Measurements from ENCODE around the gene DENND10.
"Not testable (repeated sequence)": the region's sequence is repeated elsewhere in the genome, so short reads cannot be mapped to it uniquely, and the experiment has no call there.

Gene DENND10

DNA sequence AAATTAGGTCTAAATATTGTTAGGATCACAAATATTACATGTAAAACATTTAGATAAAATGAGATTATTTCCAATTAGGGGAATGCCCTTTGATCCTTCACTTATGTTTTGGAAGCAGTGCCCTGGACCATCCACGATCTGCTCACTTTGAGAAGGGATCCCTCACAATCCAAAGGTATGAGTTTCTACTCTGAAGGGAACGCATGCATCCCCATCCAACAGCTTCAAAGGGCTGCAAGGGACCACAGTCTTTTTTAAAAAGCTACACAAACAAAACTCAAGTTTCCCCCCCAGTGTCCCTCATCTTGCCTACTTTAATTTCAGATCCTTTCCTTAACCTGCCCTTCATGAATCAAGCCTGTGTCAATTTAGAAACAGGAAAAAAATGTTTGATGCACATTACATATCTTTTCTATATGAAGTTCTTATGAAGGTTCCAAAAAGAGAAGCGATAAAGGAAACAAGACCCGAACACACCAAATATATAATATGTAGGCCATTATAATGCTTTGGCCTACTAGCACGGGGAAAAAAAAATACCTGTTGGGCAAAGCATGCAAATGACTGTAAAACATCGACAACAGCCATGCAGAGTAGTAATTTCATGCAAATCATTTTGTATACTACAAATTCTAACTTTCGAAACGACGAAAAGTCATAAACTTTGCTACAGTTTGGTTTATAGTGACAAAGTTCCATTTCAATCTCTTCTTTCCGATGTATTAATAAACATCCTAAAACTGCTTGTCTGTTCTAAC is 25.3 kb upstream of the DENND10 start:
- no peak for FAIRE-seq
- TF ChIP-seq POLR2AphosphoS5 (IDR thresholded peaks at IDR 0.05; ENCODE audit: low read depth, low read length) (no peak), SPI1 (IDR thresholded peaks at IDR 0.05; ENCODE audit: low read depth, low read length) (no peak), POLR2A (IDR thresholded peaks at IDR 0.05; ENCODE audit: low read depth, low read length) (no peak), TAF1 (IDR thresholded peaks at IDR 0.05; ENCODE audit: low read depth, low read length) (no peak), PAX5 (IDR thresholded peaks at IDR 0.05; ENCODE audit: insufficient read depth, low read length, severe bottlenecking) (no peak), POU2F2 (IDR thresholded peaks at IDR 0.05; ENCODE audit: low read depth, low read length) (no peak)

DNA sequence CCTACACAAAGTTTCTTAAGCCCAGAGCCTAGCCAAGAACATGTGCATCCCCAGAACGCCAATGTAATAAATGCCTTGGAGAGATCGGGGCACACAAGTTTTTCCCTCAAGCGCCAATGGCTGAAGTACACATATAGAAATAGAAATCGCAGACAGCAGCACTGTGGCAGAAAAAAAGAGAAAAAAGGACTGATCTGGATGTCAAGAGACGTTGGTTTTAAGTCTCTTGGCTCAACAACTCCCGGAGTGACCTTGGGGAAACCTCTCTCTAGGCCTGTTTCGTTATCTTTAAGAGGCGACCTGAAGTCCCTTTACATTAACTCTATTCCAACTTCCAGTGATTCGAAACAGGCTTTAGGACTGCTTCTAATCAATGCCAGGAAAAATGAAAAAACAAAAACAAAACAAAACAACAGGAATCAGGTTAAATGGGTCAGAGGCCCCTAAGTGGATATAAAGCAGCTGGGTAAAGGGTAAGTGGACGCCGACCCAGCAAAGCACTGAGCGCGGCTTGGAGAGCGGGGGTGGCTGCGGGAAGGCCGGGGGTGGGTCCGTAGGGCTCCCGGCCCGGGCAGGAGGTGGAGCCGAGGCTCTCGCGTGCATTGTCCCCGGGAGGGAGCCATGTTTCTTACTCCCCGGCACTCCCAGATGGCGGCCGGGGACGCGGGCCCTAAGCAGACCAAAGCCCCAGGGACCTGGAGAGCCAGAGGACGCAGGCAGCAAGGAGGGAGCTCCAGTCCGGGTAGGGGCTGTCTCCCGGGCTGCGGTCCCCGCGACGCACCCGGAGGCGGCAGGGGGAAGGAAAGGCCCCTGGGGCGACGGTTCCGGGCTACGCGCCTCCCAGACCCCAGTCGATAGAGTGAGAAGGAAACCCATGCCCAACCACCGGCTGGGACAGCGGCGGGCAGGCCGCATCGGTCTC is 24.1 kb upstream of the DENND10 start:
- no peak for TF ChIP-seq SPI1 (IDR thresholded peaks at IDR 0.05; ENCODE audit: low read depth, low read length)
- peak; percentile 35; the same call in 1 of the 2 replicates for TF ChIP-seq POU2F2 (IDR thresholded peaks at IDR 0.05; ENCODE audit: low read depth, low read length)
- TF ChIP-seq POLR2AphosphoS5 (IDR thresholded peaks at IDR 0.05; ENCODE audit: low read depth, low read length) = no peak
- peak; percentile 56; the same call in 1 of the 2 replicates for TF ChIP-seq TAF1 (IDR thresholded peaks at IDR 0.05; ENCODE audit: low read depth, low read length)
- TF ChIP-seq POLR2A (IDR thresholded peaks at IDR 0.05; ENCODE audit: low read depth, low read length) = no peak
- no peak for TF ChIP-seq PAX5 (IDR thresholded peaks at IDR 0.05; ENCODE audit: insufficient read depth, low read length, severe bottlenecking)
- DNase-seq (ENCODE audit: insufficient read length, low spot score) (peak; percentile 65), FAIRE-seq (peak; percentile 92)

More for the DNA sequence above, 25.3 kb upstream of the DENND10 start:
- DNase-seq (ENCODE audit: insufficient read length, low spot score) = no peak

- FAIRE-seq = peak; percentile 99
- DNase-seq (ENCODE audit: insufficient read length, low spot score) = peak; percentile 88
- peak; percentile 94 for TF ChIP-seq POLR2A (IDR thresholded peaks at IDR 0.05; ENCODE audit: low read depth, low read length)
- TF ChIP-seq POLR2AphosphoS5 (IDR thresholded peaks at IDR 0.05; ENCODE audit: low read depth, low read length) = no peak; the same call in none of the 2 replicates
- no peak; the same call in none of the 2 replicates for TF ChIP-seq POU2F2 (IDR thresholded peaks at IDR 0.05; ENCODE audit: low read depth, low read length)
- TF ChIP-seq SPI1 (IDR thresholded peaks at IDR 0.05; ENCODE audit: low read depth, low read length) = peak; percentile 60
- peak; percentile 99 for TF ChIP-seq TAF1 (IDR thresholded peaks at IDR 0.05; ENCODE audit: low read depth, low read length)
- no peak for TF ChIP-seq PAX5 (IDR thresholded peaks at IDR 0.05; ENCODE audit: insufficient read depth, low read length, severe bottlenecking)
Observed at GRCh38 chr10:119080521-119081259, 23.2 kb upstream of the DENND10 start, which contains the start of gene EIF3A. TSS of gene EIF3A (minus strand) at chr10:119080817. CDS start at chr10:119080676, 141 bp downstream.

- FAIRE-seq = no peak
- no peak for TF ChIP-seq TAF1 (IDR thresholded peaks at IDR 0.05; ENCODE audit: low read depth, low read length)
- TF ChIP-seq SPI1 (IDR thresholded peaks at IDR 0.05; ENCODE audit: low read depth, low read length) = no peak
- no peak for TF ChIP-seq POLR2AphosphoS5 (IDR thresholded peaks at IDR 0.05; ENCODE audit: low read depth, low read length)
- TF ChIP-seq POU2F2 (IDR thresholded peaks at IDR 0.05; ENCODE audit: low read depth, low read length) = no peak
- no peak for TF ChIP-seq PAX5 (IDR thresholded peaks at IDR 0.05; ENCODE audit: insufficient read depth, low read length, severe bottlenecking)
- TF ChIP-seq POLR2A (IDR thresholded peaks at IDR 0.05; ENCODE audit: low read depth, low read length) = no peak
- no peak for DNase-seq (ENCODE audit: insufficient read length, low spot score)
Observed at GRCh38 chr10:119084896-119085295, 19.0 kb upstream of the DENND10 start.

DNA sequence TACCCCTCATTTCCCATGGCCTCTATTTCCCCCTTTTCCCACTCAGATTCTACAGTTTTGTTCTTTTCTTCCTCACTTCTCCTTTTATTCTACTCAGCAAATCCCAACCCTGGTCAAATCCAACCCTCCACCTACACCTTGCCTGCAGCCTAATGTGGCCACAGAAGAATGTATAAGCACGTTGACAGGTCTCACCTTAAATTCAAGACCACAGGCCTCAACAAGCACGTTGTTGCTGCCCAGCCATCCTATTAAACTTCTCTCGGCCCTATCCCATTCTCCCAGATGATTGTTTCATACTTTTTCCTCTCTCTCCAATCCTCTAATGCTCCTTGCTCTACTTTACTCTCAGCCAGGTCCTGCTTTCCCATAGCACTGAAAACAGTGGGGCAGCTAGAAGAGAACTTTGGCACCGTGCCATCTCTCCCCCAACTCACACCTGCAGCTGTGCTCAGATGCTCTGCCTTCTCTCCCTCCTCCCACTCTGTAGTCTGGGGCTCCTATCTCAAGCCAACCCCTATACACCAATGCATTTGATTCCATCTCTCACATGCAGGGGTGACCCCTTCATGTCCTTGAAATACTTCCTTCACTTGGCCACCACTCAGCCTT is 16.5 kb upstream of the DENND10 start:
- TF ChIP-seq POU2F2 (IDR thresholded peaks at IDR 0.05; ENCODE audit: low read depth, low read length) (no peak), PAX5 (IDR thresholded peaks at IDR 0.05; ENCODE audit: insufficient read depth, low read length, severe bottlenecking) (no peak), POLR2AphosphoS5 (IDR thresholded peaks at IDR 0.05; ENCODE audit: low read depth, low read length) (no peak), SPI1 (IDR thresholded peaks at IDR 0.05; ENCODE audit: low read depth, low read length) (peak; percentile 56), TAF1 (IDR thresholded peaks at IDR 0.05; ENCODE audit: low read depth, low read length) (no peak), POLR2A (IDR thresholded peaks at IDR 0.05; ENCODE audit: low read depth, low read length) (no peak)
- DNase-seq (ENCODE audit: insufficient read length, low spot score) = no peak
- FAIRE-seq = no peak

- DNase-seq (ENCODE audit: insufficient read length, low spot score) (no peak), FAIRE-seq (no peak)
- TF ChIP-seq POU2F2 (IDR thresholded peaks at IDR 0.05; ENCODE audit: low read depth, low read length) = no peak
Observed at GRCh38 chr10:119090026-119090795, 13.7 kb upstream of the DENND10 start.

- FAIRE-seq (peak; percentile 40), DNase-seq (ENCODE audit: insufficient read length, low spot score) (no peak)
- TF ChIP-seq PAX5 (IDR thresholded peaks at IDR 0.05; ENCODE audit: insufficient read depth, low read length, severe bottlenecking) = no peak
- no peak for TF ChIP-seq POLR2A (IDR thresholded peaks at IDR 0.05; ENCODE audit: low read depth, low read length)
Observed at GRCh38 chr10:119090968-119091367, 12.9 kb upstream of the DENND10 start.

DNA sequence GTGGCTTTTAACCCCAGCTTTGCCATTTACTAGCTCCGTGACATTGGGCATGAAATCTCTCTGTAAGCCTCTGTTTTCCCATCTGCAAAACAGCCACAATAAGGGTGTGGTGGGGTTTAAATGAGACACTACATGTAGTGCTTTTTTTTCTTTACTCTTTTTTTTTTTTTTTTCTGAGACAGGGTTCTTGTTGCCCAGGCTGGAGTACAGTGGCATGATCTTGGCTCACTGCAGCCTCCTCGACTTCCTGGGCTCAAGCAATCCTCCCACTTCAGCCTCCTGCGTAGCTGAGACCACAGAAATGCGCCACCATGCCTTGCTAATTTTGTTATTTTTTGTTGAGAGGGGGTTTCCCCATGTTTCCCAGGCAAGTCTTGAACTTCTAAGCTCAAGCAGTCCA is 8.3 kb upstream of the DENND10 start:
- DNase-seq (ENCODE audit: insufficient read length, low spot score) (no peak), FAIRE-seq (no peak)
- TF ChIP-seq SPI1 (IDR thresholded peaks at IDR 0.05; ENCODE audit: low read depth, low read length) (no peak), POLR2A (IDR thresholded peaks at IDR 0.05; ENCODE audit: low read depth, low read length) (no peak), TAF1 (IDR thresholded peaks at IDR 0.05; ENCODE audit: low read depth, low read length) (no peak), POLR2AphosphoS5 (IDR thresholded peaks at IDR 0.05; ENCODE audit: low read depth, low read length) (no peak), PAX5 (IDR thresholded peaks at IDR 0.05; ENCODE audit: insufficient read depth, low read length, severe bottlenecking) (no peak), POU2F2 (IDR thresholded peaks at IDR 0.05; ENCODE audit: low read depth, low read length) (no peak)

GRCh38 chr10:119096641-119097415 is 7.1 kb upstream of the DENND10 start:
- FAIRE-seq; DNase-seq (ENCODE audit: insufficient read length, low spot score): not testable (repeated sequence)

Data from GM12891 (cell line).